Fibroblast of lung (primary cell): ENCODE data around the gene RBPJL. TPM values are rescaled to one million over a fixed set of nuclear protein-coding genes. Genes with fewer than 3 reads are reported as not detected.

ENCODE experiments used
- DNase-seq, 2 donors: peaks; one replicate each; pipeline versions ENCODE4 v3.0.0 to v3.0.0-alpha.2; 2010; ENCODE audit warnings: low read depth in 2 of 2
- H2AFZ ChIP-seq: 2 replicates; pipeline ENCODE4 v1.5.1; 2012; ENCODE audit warnings: low read length, control low read depth, inconsistent platforms
- H3K27ac ChIP-seq: 2 replicates; pipeline ENCODE4 v1.5.1; 2011; ENCODE audit warnings: low read length, control low read depth; ENCODE audit not compliant: insufficient read depth
- H3K27me3 ChIP-seq: 2 replicates; pipeline ENCODE4 v1.5.1; 2011; ENCODE audit warnings: mild to moderate bottlenecking, low read length; ENCODE audit not compliant: control insufficient read depth, insufficient read depth
- H3K36me3 ChIP-seq: 2 replicates; pipeline ENCODE4 v1.5.1; 2011; ENCODE audit warnings: low read length; ENCODE audit not compliant: control insufficient read depth, insufficient read depth
- H3K4me1 ChIP-seq: 2 replicates; pipeline ENCODE4 v1.5.1; 2011; ENCODE audit warnings: low read length; ENCODE audit not compliant: control insufficient read depth, insufficient read depth; ENCODE audit errors: extremely low read depth
- H3K4me2 ChIP-seq: 2 replicates; pipeline ENCODE4 v1.5.1; 2011; ENCODE audit warnings: low read length, control low read depth; ENCODE audit not compliant: insufficient read depth; ENCODE audit errors: extremely low read depth
- H3K4me3 ChIP-seq, 4 experiments: fragments of 200-600 bp in 1 of 4; sonication (generic) in 1 of 4; replicated peaks in 1 of 4; 2 replicates each; pipeline ENCODE4 v1.5.1; 2011 to 2016; ENCODE audit warnings: low read length in 4 of 4, low read depth in 3 of 4, mild to moderate bottlenecking in 3 of 4, control low read depth in 2 of 4, inconsistent platforms in 1 of 4, mixed read lengths in 1 of 4; ENCODE audit not compliant: insufficient read depth in 1 of 4; ENCODE audit errors: control extremely low read depth in 1 of 4
- H3K79me2 ChIP-seq: 2 replicates; pipeline ENCODE4 v1.5.1; 2012; ENCODE audit warnings: mild to moderate bottlenecking, low read length, inconsistent platforms; ENCODE audit not compliant: control insufficient read depth, insufficient read depth
- H3K9ac ChIP-seq: 2 replicates; pipeline ENCODE4 v1.5.1; 2011; ENCODE audit warnings: mild to moderate bottlenecking, low read length, control low read depth; ENCODE audit not compliant: insufficient read depth
- H3K9me3 ChIP-seq: 2 replicates; pipeline ENCODE4 v1.5.1; 2012; ENCODE audit warnings: low read depth, low read length; ENCODE audit not compliant: control insufficient read depth, insufficient read depth
- H4K20me1 ChIP-seq: 2 replicates; pipeline ENCODE4 v1.5.1; 2011; ENCODE audit warnings: low read length; ENCODE audit not compliant: control insufficient read depth, insufficient read depth; ENCODE audit errors: extremely low read depth
- EZH2 ChIP-seq: IDR thresholded peaks from 2 replicates; pipeline ENCODE4 v1.5.1; 2012; ENCODE audit warnings: low read length, control low read depth, mild to moderate bottlenecking; ENCODE audit errors: missing control alignments
- polyA plus RNA-seq, 2 donors: library from polyadenylated mRNA; depleted of rRNA in 1 of 2; stranded (reverse) in 1 of 2; unstranded in 1 of 2; fragments of >200 nt; gene quantifications; 2 replicates each; pipeline ENCODE4 v1.2.1, GENCODE V29; 2011 to 2012; ENCODE audit warnings: missing spikeins in 1 of 2
- total RNA-seq: library from RNA; depleted of rRNA; stranded (reverse); fragments of >200 nt; gene quantifications from 2 replicates; pipeline ENCODE4 v1.2.1, GENCODE V29; 2014
- TF ChIP-seq, protein P1 (sequence below), 2 donors: IDR thresholded peaks in 1 of 2; conservative IDR thresholded peaks in 1 of 2; 1 replicate in 1 of 2; 2 replicates in 1 of 2; pipeline ENCODE4 v1.5.1; 2011 to 2012; ENCODE audit warnings: low read length in 2 of 2, control low read depth in 1 of 2, inconsistent platforms in 1 of 2, low read depth in 1 of 2, mild to moderate bottlenecking in 1 of 2

Gene RBPJL
- total and polyA plus RNA-seq, 2 donors (not counting 1 experiment from before 2014, with no cell fraction given), result not detected

DNA sequence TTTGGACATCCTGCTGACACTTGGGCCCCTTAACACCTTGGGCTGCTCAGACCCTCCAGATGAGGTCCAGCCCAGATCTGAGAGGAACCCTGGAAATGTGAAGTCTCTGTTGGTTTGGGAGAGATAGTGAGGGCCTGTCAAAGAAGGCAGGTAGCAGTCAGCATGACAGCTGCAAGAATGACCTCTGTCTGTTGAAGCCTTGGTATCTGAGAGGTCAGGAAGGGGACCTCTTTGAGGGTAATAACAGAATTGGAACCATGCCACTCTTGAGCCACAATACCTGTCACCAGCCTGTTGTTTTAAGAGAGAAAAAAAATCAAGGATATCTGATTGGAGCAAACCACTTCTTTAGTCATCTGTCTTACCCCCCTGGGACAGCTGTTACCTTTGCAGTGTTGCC lies 60.5 kb downstream of the RBPJL start:
- Histone ChIP-seq H4K20me1 (no peaks in the 10 kb centered on the region), H3K9me3 (no peaks in the 10 kb centered on the region), H3K79me2 (peaks cover 14% of the 10 kb centered on the region), H3K27ac (no peak overlapping the region), H3K27me3 (no peaks in the 10 kb centered on the region), H3K36me3 (peaks cover 16% of the 10 kb centered on the region), H3K4me2 (no peak overlapping the region), H2AFZ (no peak overlapping the region), H3K4me3 (no peak overlapping the region), H3K9ac (no peak overlapping the region), H3K4me1 (peaks cover 2% of the 10 kb centered on the region)
- no peak for TF ChIP-seq EZH2
- TF ChIP-seq, protein P1, sequence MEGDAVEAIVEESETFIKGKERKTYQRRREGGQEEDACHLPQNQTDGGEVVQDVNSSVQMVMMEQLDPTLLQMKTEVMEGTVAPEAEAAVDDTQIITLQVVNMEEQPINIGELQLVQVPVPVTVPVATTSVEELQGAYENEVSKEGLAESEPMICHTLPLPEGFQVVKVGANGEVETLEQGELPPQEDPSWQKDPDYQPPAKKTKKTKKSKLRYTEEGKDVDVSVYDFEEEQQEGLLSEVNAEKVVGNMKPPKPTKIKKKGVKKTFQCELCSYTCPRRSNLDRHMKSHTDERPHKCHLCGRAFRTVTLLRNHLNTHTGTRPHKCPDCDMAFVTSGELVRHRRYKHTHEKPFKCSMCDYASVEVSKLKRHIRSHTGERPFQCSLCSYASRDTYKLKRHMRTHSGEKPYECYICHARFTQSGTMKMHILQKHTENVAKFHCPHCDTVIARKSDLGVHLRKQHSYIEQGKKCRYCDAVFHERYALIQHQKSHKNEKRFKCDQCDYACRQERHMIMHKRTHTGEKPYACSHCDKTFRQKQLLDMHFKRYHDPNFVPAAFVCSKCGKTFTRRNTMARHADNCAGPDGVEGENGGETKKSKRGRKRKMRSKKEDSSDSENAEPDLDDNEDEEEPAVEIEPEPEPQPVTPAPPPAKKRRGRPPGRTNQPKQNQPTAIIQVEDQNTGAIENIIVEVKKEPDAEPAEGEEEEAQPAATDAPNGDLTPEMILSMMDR (conservative IDR thresholded peaks at IDR 0.05 in 1 of 2, IDR thresholded peaks at IDR 0.05 in 1 of 2; ENCODE audit: low read depth in 1 of 2, low read length in 2 of 2), result no peak
- DNase-seq, result no peak

Other genes starting within 250 kb of the RBPJL start
- 0.26 and 0.50 TPM in 2 replicates for gene KCNS1, start 205.7 kb upstream of the RBPJL start, total RNA-seq
- 0.24 and 0.33 TPM in 2 replicates for gene KCNS1, start 205.7 kb upstream of the RBPJL start, polyA plus RNA-seq
- not detected in 2 replicates for gene WFDC5, start 191.7 kb upstream of the RBPJL start, total RNA-seq
- gene WFDC5, start 191.7 kb upstream of the RBPJL start, polyA plus RNA-seq, result not detected in 2 replicates
- gene WFDC12, start 182.4 kb upstream of the RBPJL start, total RNA-seq, result not detected in 2 replicates
- not detected in 2 replicates for gene WFDC12, start 182.4 kb upstream of the RBPJL start, polyA plus RNA-seq
- gene PI3, start 131.9 kb upstream of the RBPJL start, total RNA-seq, result not detected in 2 replicates
- gene PI3, start 131.9 kb upstream of the RBPJL start, polyA plus RNA-seq, result not detected in 2 replicates
- not detected in 2 replicates for gene SEMG1, start 99.8 kb upstream of the RBPJL start, total RNA-seq
- not detected in 2 replicates for gene SEMG1, start 99.8 kb upstream of the RBPJL start, polyA plus RNA-seq
- gene SEMG2, start 85.5 kb upstream of the RBPJL start, total RNA-seq, result not detected in 2 replicates
- not detected in 2 replicates for gene SEMG2, start 85.5 kb upstream of the RBPJL start, polyA plus RNA-seq
- 0.17 and 0.77 TPM in 2 replicates for gene SLPI, start 52.3 kb upstream of the RBPJL start, total RNA-seq
- gene SLPI, start 52.3 kb upstream of the RBPJL start, polyA plus RNA-seq, result 3.7 TPM in 1 of 2 replicates, not detected in the other
- under 0.01 TPM in 2 replicates for gene MATN4, start 1.5 kb downstream of the RBPJL start, total RNA-seq
- gene MATN4, start 1.5 kb downstream of the RBPJL start, polyA plus RNA-seq, result 0.02 and 0.06 TPM in 2 replicates
- 142 and 175 TPM in 2 replicates for gene SDC4, start 41.6 kb downstream of the RBPJL start, total RNA-seq
- 226 and 312 TPM in 2 replicates for gene SDC4, start 41.6 kb downstream of the RBPJL start, polyA plus RNA-seq
- 20.0 and 20.5 TPM in 2 replicates for gene SYS1, start 56.3 kb downstream of the RBPJL start, total RNA-seq
- 21.9 and 23.4 TPM in 2 replicates for gene SYS1, start 56.3 kb downstream of the RBPJL start, polyA plus RNA-seq
- under 0.01 TPM in 1 of 2 replicates, not detected in the other for gene TP53TG5, start 71.5 kb downstream of the RBPJL start, total RNA-seq
- gene TP53TG5, start 71.5 kb downstream of the RBPJL start, polyA plus RNA-seq, result 0.14 TPM in 1 of 2 replicates, not detected in the other
- 3.9 and 4.8 TPM in 2 replicates for gene DBNDD2, start 101.4 kb downstream of the RBPJL start, total RNA-seq
- 28.1 and 51.8 TPM in 2 replicates for gene DBNDD2, start 101.4 kb downstream of the RBPJL start, polyA plus RNA-seq
- gene PIGT, start 109.3 kb downstream of the RBPJL start, total RNA-seq, result 25.8 and 26.2 TPM in 2 replicates
- 53.9 and 70.0 TPM in 2 replicates for gene PIGT, start 109.3 kb downstream of the RBPJL start, polyA plus RNA-seq
- gene WFDC2, start 162.9 kb downstream of the RBPJL start, total RNA-seq, result not detected in 2 replicates
- not detected in 2 replicates for gene WFDC2, start 162.9 kb downstream of the RBPJL start, polyA plus RNA-seq
- not detected in 2 replicates for gene SPINT3, start 208.8 kb downstream of the RBPJL start, total RNA-seq
- gene SPINT3, start 208.8 kb downstream of the RBPJL start, polyA plus RNA-seq, result not detected in 2 replicates
- gene WFDC6, start 232.6 kb downstream of the RBPJL start, total RNA-seq, result not detected in 2 replicates
- gene WFDC6, start 232.6 kb downstream of the RBPJL start, polyA plus RNA-seq, result not detected in 2 replicates
- gene EPPIN, start 240.6 kb downstream of the RBPJL start, total RNA-seq, result not detected in 2 replicates
- not detected in 2 replicates for gene EPPIN, start 240.6 kb downstream of the RBPJL start, polyA plus RNA-seq